HepG2 (cell line): ENCODE results near the gene BABAM1. TPM values are rescaled to one million over a fixed set of nuclear protein-coding genes. Genes with fewer than 3 reads are reported as not detected.
A peak's percentile ranks its signal among the peaks of the same experiment; 100 is the strongest.

ENCODE experiments used
- ATAC-seq: fragments of 200-7000 bp; cut with Tn5 transposase; 3 replicates; pipeline ENCODE4 v1.9.1; 2020; ENCODE audit warnings: mild to moderate bottlenecking, moderate library complexity
- BruUV-seq: library from RNA; stranded (reverse); fragments of 400-500 nt; replicated peaks from 2 replicates; lab custom pipeline; 2021; lab: Mats Ljungman, UMichigan
- CTCF ChIA-PET: fragments of 300-600 bp; formaldehyde crosslinking; extraction: SDS; loops from one replicate; lab custom pipeline; 2021; ENCODE audit warnings: low total read pairs, inconsistent platforms, low intra/inter-chr PET ratio; lab: Yijun Ruan, JAX
- POLR2A ChIA-PET: fragments of 350-600 bp; sonication (Branson Sonifier 250); formaldehyde crosslinking; loops from one replicate; lab custom pipeline; 2020; ENCODE audit warnings: antibody characterized with exemption, inconsistent platforms; lab: Yijun Ruan, JAX
- DNase-seq: peaks from one replicate; pipeline ENCODE4 v3.0.0-alpha.2; 2015; ENCODE audit warnings: low spot score
- FAIRE-seq: peaks from 3 replicates; lab custom pipeline; 2011; peaks lifted over from hg19 to GRCh38; lab: Jason Lieb, UNC
- H2AFZ ChIP-seq: one replicate; pipeline ENCODE4 v1.6.1; 2011; ENCODE audit warnings: low read length, inconsistent platforms
- H3K27ac ChIP-seq: fragments of 300-600 bp; 3 replicates; pipeline ENCODE4 v1.8.0; 2011; ENCODE audit warnings: mixed run types, mild to moderate bottlenecking, mixed read lengths, low read length, inconsistent platforms; ENCODE audit not compliant: insufficient read depth; ENCODE audit errors: extremely low read length
- H3K27me3 ChIP-seq, 2 experiments: fragments of 200-600 bp in 1 of 2; 2 replicates in 1 of 2; 3 replicates in 1 of 2; pipeline versions ENCODE4 v1.6.0 to v1.8.0; 2011; ENCODE audit warnings: low read length in 2 of 2, mild to moderate bottlenecking in 2 of 2, moderate library complexity in 2 of 2, inconsistent platforms in 1 of 2; ENCODE audit not compliant: insufficient read depth in 2 of 2, control insufficient read depth in 1 of 2
- H3K36me3 ChIP-seq, 2 experiments: fragments of 200-600 bp in 1 of 2; replicated peaks in 1 of 2; 2 replicates in 1 of 2; 3 replicates in 1 of 2; pipeline versions ENCODE4 v1.5.1 to v1.8.0; 2011; ENCODE audit warnings: low read length in 2 of 2, inconsistent platforms in 1 of 2; ENCODE audit not compliant: insufficient read depth in 2 of 2, control insufficient read depth in 1 of 2
- H3K4me1 ChIP-seq: 2 replicates; pipeline ENCODE4 v1.5.1; 2012; ENCODE audit warnings: low read length, inconsistent platforms; ENCODE audit not compliant: insufficient read depth
- H3K4me2 ChIP-seq: 2 replicates; pipeline ENCODE4 v1.6.0; 2011; ENCODE audit warnings: low read depth, low read length, inconsistent platforms
- H3K4me3 ChIP-seq, 3 experiments: fragments of 200-600 bp in 1 of 3; sonication (generic), shearing (Covaris generic) in 1 of 3; replicated peaks in 1 of 3; 2 replicates each; pipeline ENCODE4 v1.5.1; 2011 to 2016; ENCODE audit warnings: low read length in 3 of 3, inconsistent platforms in 2 of 3, low read depth in 2 of 3, mild to moderate bottlenecking in 2 of 3, control low read depth in 1 of 3, mixed read lengths in 1 of 3; ENCODE audit not compliant: insufficient read depth in 1 of 3
- H3K79me2 ChIP-seq: one replicate; pipeline ENCODE4 v1.6.1; 2011; ENCODE audit warnings: low read length, inconsistent platforms; ENCODE audit not compliant: insufficient read depth
- H3K9ac ChIP-seq: 2 replicates; pipeline ENCODE4 v1.6.0; 2011; ENCODE audit warnings: mild to moderate bottlenecking, low read depth, low read length, inconsistent platforms; ENCODE audit not compliant: insufficient read depth
- H3K9me3 ChIP-seq: 2 replicates; pipeline ENCODE4 v1.5.1; 2012; ENCODE audit warnings: mild to moderate bottlenecking, low read length
- H4K20me1 ChIP-seq: 2 replicates; pipeline ENCODE4 v1.6.0; 2011; ENCODE audit warnings: inconsistent platforms, mild to moderate bottlenecking, low read length, moderate library complexity; ENCODE audit not compliant: insufficient read depth
- CHD2 ChIP-seq: IDR thresholded peaks from 2 replicates; pipeline ENCODE4 v1.6.1; 2011; ENCODE audit warnings: low read depth, low read length, improper control_type of control experiment
- FOXM1 ChIP-seq: sonication (generic); formaldehyde crosslinking; IDR thresholded peaks from 2 replicates; pipeline ENCODE4 v1.5.0; 2020; ENCODE audit warnings: missing genetic modification reagents
- HNF4A ChIP-seq: sonication (generic); formaldehyde crosslinking; IDR thresholded peaks from 2 replicates; pipeline ENCODE4 v1.4.0; 2020; ENCODE audit warnings: missing genetic modification reagents
- NCOR1 ChIP-seq: fragments of 200-600 bp; sonication (generic); IDR thresholded peaks from 2 replicates; pipeline ENCODE4 v1.7.0; 2017; ENCODE audit warnings: antibody characterized with exemption, low read length, borderline replicate concordance
- PHF20 ChIP-seq: sonication (generic); formaldehyde crosslinking; IDR thresholded peaks from 2 replicates; pipeline ENCODE4 v1.5.0; 2020; ENCODE audit warnings: mild to moderate bottlenecking, missing genetic modification reagents
- PPARG ChIP-seq: conservative IDR thresholded peaks from 2 replicates; pipeline ENCODE4 v1.6.1; 2016; ENCODE audit warnings: missing biosample characterization, missing genetic modification reagents
- RBFOX2 ChIP-seq: fragments of 200-400 bp; formaldehyde crosslinking; IDR thresholded peaks from 2 replicates; pipeline ENCODE4 v1.6.1; 2017; ENCODE audit warnings: low read depth, mild to moderate bottlenecking, low read length
- RELA ChIP-seq: sonication (generic); formaldehyde crosslinking; IDR thresholded peaks from 2 replicates; pipeline ENCODE4 v1.4.0; 2020; ENCODE audit warnings: missing genetic modification reagents
- ZC3H13 ChIP-seq: sonication (generic); formaldehyde crosslinking; IDR thresholded peaks from 2 replicates; pipeline ENCODE4 v1.8.1; 2023; ENCODE audit warnings: mild to moderate bottlenecking, missing genetic modification reagents, moderate library complexity
- ZFP36L1 ChIP-seq: sonication (generic); formaldehyde crosslinking; IDR thresholded peaks from 2 replicates; pipeline ENCODE4 v1.8.0; 2022; ENCODE audit warnings: mild to moderate bottlenecking, missing genetic modification reagents, moderate library complexity
- ZNF317 ChIP-seq: sonication (generic); formaldehyde crosslinking; IDR thresholded peaks from 2 replicates; pipeline ENCODE4 v1.5.0; 2020; ENCODE audit warnings: mild to moderate bottlenecking, missing genetic modification reagents
- WGBS: methylation state at CpG from one replicate; pipeline ENCODE4 v1.1.6; 2017; ENCODE audit warnings: low lambda C conversion rate; 5-methylcytosine and 5-hydroxymethylcytosine counted together
- in situ Hi-C: cut with HindIII; loops from 2 replicates; pipeline ENCODE4 v1.10.0; 2017; ENCODE audit warnings: low pct_unique_long_range_greater_than_20kb; ENCODE audit not compliant: extremely low pct_ligation_motif_present
- intact Hi-C: fragments of 100-400 bp; cut with micrococcal nuclease; formaldehyde crosslinking; loops from one replicate; pipeline ENCODE4 v1.10.0; 2022; ENCODE audit not compliant: unreplicated experiment
- polyA plus RNA-seq, 8 experiments: library from polyadenylated mRNA; depleted of rRNA in 3 of 8; stranded (reverse) in 7 of 8; unstranded in 1 of 8; fragments of >200 nt; fragmentation: Illumina TruSeq in 4 of 8; extraction: Trizol in 4 of 8; gene quantifications; 2 replicates each; pipeline versions ENCODE4 v1.2.1 to v1.2.3, GENCODE V29; 2011 to 2016; ENCODE audit warnings: low read depth in 4 of 8, missing spikeins in 1 of 8, mixed read lengths in 1 of 8; ENCODE audit not compliant: insufficient read depth in 1 of 8
- total RNA-seq, 5 experiments: library from RNA; depleted of rRNA; stranded (reverse); fragments of >200 nt; fragmentation: Illumina TruSeq; extraction: Trizol; gene quantifications; 2 replicates each; pipeline ENCODE4 v1.2.3, GENCODE V29; 2016; ENCODE audit warnings: low read depth in 1 of 5
- TF ChIP-seq, protein P1 (sequence below): sonication (generic); formaldehyde crosslinking; conservative IDR thresholded peaks from 2 replicates; pipeline ENCODE4 v1.8.0; 2022; ENCODE audit warnings: mild to moderate bottlenecking, moderate library complexity, missing genetic modification reagents
- TF ChIP-seq, protein P2 (sequence below), 2 experiments: sonication (generic) in 1 of 2; formaldehyde crosslinking in 1 of 2; IDR thresholded peaks; 2 replicates each; pipeline versions ENCODE4 v1.4.0 to v1.6.1; 2018 to 2020; ENCODE audit warnings: missing genetic modification reagents in 2 of 2, borderline replicate concordance in 1 of 2, low read depth in 1 of 2, mild to moderate bottlenecking in 1 of 2, missing biosample characterization in 1 of 2
- TF ChIP-seq, protein P3 (sequence below): sonication (generic); formaldehyde crosslinking; conservative IDR thresholded peaks from 2 replicates; pipeline ENCODE4 v1.4.0; 2020; ENCODE audit warnings: mild to moderate bottlenecking, missing genetic modification reagents, moderate library complexity

BABAM1 gene
- total and polyA plus RNA-seq, 2 of the 13 experiments (the other 11 are each of a cell fraction or from before 2014, with no cell fraction given), result 70.0 to 82.0 TPM

DNA sequence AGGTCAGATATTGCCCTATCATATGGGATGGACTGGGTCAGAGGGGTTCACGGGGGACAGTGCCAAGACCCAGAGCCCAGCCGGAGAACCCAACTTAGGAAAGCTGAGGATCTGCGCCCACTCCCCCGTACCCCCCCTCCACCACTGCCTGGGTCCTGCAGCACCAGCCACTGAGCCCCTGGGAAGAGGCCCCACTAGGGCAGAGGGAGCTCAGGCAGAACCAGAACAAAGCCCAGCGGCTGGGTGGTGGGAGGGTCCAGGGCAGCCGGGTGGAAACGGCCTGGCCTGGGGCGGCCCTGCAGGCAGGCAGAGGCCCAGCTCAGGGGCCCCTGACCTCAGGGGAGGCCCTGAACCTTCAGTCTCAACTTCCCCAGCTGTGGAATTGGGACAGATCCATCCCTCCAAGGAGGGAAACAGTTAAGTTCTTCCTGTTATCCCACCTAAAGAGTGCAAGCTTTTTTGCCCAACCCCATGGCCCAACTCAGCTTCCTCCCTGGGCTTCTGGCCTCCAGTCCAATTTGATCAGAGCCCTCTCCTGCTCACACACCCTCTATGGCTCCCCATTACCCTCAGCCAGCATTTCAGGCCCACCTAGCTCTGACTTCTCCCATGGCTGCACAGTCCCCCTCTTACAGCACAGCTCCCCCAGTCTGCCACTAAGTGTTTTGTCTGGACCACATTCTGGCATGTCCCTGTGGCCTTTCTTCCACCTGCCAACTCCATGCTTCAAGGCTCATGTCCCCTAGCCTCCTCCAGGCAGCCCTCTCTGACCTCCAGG is 24.6 kb upstream of the BABAM1 start:
- BruUV-seq, result no TSS peak
- no peaks in the 10 kb centered on the region for H3K9me3 ChIP-seq
- in situ Hi-C loops (no loop called here), intact Hi-C loops (no loop called here)
- peaks cover 72% of the 10 kb centered on the region for H3K4me1 ChIP-seq
- peak overlapping the region; percentile 90 for H3K9ac ChIP-seq
- H4K20me1 ChIP-seq, result peaks cover 27% of the 10 kb centered on the region; the same call in 1 of the 2 replicates
- H2AFZ ChIP-seq, result no peak overlapping the region
- WGBS, result no CpG with 5 or more reads among the region's 8 CpGs
- H3K27ac ChIP-seq, result peak overlapping the region; percentile 95
- H3K79me2 ChIP-seq, result peaks cover 58% of the 10 kb centered on the region
- peaks cover 6 to 11% of the 10 kb centered on the region in 2 experiments; a peak in 4 of 5 replicates for H3K36me3 ChIP-seq
- FAIRE-seq (no peak), DNase-seq (no peak), ATAC-seq (no peak)
- ChIA-PET POLR2A (interaction anchor here (0.6 to 9.0 kb wide), 8 partner anchors 8 to 28 kb away, joined by 3 to 178 read pairs (median 20); partner anchors contain the start of genes BABAM1, OCEL1 and USE1), CTCF (no interaction called here)
- peak overlapping the region; percentile 99 for H3K4me2 ChIP-seq
- no peaks in the 10 kb centered on the region for H3K27me3 ChIP-seq
- peak overlapping the region; percentile 87 to 92 (median 89) for H3K4me3 ChIP-seq
- TF ChIP-seq RELA (CRISPR knock-in tag) (no peak), PPARG (CRISPR knock-in tag) (0 out of 2 replicates have a peak, but pooled peaks have one; percentile 17), PHF20 (CRISPR knock-in tag) (no peak), HNF4A (CRISPR knock-in tag) (peak; percentile 25; the same call in 1 of the 2 replicates), FOXM1 (CRISPR knock-in tag) (no peak), CHD2 (no peak), ZFP36L1 (CRISPR knock-in tag) (no peak), NCOR1 (no peak), ZC3H13 (CRISPR knock-in tag) (0 out of 2 replicates have a peak, but pooled peaks have one; percentile 12), RBFOX2 (peak; percentile 72), ZNF317 (no peak)
- TF ChIP-seq, protein P1, sequence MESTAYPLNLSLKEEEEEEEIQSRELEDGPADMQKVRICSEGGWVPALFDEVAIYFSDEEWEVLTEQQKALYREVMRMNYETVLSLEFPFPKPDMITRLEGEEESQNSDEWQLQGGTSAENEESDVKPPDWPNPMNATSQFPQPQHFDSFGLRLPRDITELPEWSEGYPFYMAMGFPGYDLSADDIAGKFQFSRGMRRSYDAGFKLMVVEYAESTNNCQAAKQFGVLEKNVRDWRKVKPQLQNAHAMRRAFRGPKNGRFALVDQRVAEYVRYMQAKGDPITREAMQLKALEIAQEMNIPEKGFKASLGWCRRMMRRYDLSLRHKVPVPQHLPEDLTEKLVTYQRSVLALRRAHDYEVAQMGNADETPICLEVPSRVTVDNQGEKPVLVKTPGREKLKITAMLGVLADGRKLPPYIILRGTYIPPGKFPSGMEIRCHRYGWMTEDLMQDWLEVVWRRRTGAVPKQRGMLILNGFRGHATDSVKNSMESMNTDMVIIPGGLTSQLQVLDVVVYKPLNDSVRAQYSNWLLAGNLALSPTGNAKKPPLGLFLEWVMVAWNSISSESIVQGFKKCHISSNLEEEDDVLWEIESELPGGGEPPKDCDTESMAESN (CRISPR knock-in tag), result 0 out of 2 replicates have a peak, but pooled peaks have one; percentile 17
- TF ChIP-seq, protein P2, sequence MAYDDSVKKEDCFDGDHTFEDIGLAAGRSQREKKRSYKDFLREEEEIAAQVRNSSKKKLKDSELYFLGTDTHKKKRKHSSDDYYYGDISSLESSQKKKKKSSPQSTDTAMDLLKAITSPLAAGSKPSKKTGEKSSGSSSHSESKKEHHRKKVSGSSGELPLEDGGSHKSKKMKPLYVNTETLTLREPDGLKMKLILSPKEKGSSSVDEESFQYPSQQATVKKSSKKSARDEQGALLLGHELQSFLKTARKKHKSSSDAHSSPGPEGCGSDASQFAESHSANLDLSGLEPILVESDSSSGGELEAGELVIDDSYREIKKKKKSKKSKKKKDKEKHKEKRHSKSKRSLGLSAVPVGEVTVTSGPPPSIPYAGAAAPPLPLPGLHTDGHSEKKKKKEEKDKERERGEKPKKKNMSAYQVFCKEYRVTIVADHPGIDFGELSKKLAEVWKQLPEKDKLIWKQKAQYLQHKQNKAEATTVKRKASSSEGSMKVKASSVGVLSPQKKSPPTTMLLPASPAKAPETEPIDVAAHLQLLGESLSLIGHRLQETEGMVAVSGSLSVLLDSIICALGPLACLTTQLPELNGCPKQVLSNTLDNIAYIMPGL (CRISPR knock-in tag; IDR thresholded peaks at IDR 0.05; ENCODE audit: borderline replicate concordance in 1 of 2, low read depth in 1 of 2), result 0 out of 4 replicates have a peak, but pooled peaks of 1 of the 2 experiments have one; percentile 22
- TF ChIP-seq, protein P3, sequence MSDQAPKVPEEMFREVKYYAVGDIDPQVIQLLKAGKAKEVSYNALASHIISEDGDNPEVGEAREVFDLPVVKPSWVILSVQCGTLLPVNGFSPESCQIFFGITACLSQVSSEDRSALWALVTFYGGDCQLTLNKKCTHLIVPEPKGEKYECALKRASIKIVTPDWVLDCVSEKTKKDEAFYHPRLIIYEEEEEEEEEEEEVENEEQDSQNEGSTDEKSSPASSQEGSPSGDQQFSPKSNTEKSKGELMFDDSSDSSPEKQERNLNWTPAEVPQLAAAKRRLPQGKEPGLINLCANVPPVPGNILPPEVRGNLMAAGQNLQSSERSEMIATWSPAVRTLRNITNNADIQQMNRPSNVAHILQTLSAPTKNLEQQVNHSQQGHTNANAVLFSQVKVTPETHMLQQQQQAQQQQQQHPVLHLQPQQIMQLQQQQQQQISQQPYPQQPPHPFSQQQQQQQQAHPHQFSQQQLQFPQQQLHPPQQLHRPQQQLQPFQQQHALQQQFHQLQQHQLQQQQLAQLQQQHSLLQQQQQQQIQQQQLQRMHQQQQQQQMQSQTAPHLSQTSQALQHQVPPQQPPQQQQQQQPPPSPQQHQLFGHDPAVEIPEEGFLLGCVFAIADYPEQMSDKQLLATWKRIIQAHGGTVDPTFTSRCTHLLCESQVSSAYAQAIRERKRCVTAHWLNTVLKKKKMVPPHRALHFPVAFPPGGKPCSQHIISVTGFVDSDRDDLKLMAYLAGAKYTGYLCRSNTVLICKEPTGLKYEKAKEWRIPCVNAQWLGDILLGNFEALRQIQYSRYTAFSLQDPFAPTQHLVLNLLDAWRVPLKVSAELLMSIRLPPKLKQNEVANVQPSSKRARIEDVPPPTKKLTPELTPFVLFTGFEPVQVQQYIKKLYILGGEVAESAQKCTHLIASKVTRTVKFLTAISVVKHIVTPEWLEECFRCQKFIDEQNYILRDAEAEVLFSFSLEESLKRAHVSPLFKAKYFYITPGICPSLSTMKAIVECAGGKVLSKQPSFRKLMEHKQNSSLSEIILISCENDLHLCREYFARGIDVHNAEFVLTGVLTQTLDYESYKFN, result peak; percentile 63; the same call in 1 of the 2 replicates
